Left lung (tissue), 10 donors: Measurements from ENCODE around the gene KLHL22. TPM values are rescaled to one million over a fixed set of nuclear protein-coding genes. Genes with fewer than 3 reads are reported as not detected.
"Not testable (repeated sequence)": the region's sequence is repeated elsewhere in the genome, so short reads cannot be mapped to it uniquely, and the experiment has no call there.

Experiments
- ATAC-seq: fragments of 200-7000 bp; cut with Tn5 transposase; one replicate; pipeline ENCODE4 v1.9.1; 2020; ENCODE audit warnings: moderate library complexity
- DNase-seq, 4 donors: peaks; one replicate each; pipeline ENCODE4 v3.0.0-alpha.2; 2013 to 2020
- H3K27ac ChIP-seq, 2 donors: fragments of 200-600 bp; sonication (generic) in 1 of 2; one replicate each; pipeline versions ENCODE4 v1.5.0 to v1.8.0; 2020 to 2021
- H3K27me3 ChIP-seq, 2 donors: fragments of 200-600 bp; sonication (generic) in 1 of 2; one replicate each; pipeline versions ENCODE4 v1.5.0 to v1.8.0; 2020 to 2021
- H3K36me3 ChIP-seq, 2 donors: fragments of 200-600 bp; sonication (generic) in 1 of 2; one replicate each; pipeline versions ENCODE4 v1.5.0 to v1.8.0; 2020 to 2021
- H3K4me1 ChIP-seq, 2 donors: fragments of 200-600 bp; one replicate each; pipeline ENCODE4 v1.8.0; 2021
- H3K4me3 ChIP-seq, 2 donors: fragments of 200-600 bp; sonication (generic) in 1 of 2; one replicate each; pipeline versions ENCODE4 v1.5.0 to v1.8.0; 2020 to 2021; ENCODE audit warnings: mild to moderate bottlenecking in 1 of 2
- H3K9me3 ChIP-seq, 2 donors: fragments of 200-600 bp; sonication (generic) in 1 of 2; one replicate each; pipeline versions ENCODE4 v1.5.0 to v1.8.0; 2020 to 2021
- CTCF ChIP-seq, 2 donors: fragments of 200-600 bp; sonication (generic) in 1 of 2; IDR thresholded peaks; one replicate each; pipeline versions ENCODE4 v1.5.0 to v1.8.0; 2021; ENCODE audit warnings: antibody characterized with exemption in 2 of 2
- intact Hi-C, 2 donors: fragments of 100-400 bp; cut with DNase I; formaldehyde crosslinking; loops; one replicate each; pipeline versions ENCODE4 v1.11.2 to v1.14.2; 2022
- polyA plus RNA-seq, 6 donors: library from polyadenylated mRNA; unstranded; fragments of 120-200 nt; gene quantifications; one replicate each; pipeline ENCODE4 v1.2.1, GENCODE V29; 2013; ENCODE audit not compliant: insufficient read length in 6 of 6
- total RNA-seq, 2 donors: library from RNA; stranded (reverse); fragmentation: NEBNext Ultra II Directional; extraction: Animal tissue kit (Norgen Biotek cat#: 25700); gene quantifications; one replicate each; pipeline ENCODE4 v1.2.1, GENCODE V29; 2021
- donor health status: DM: no; HTN: yes; CAD: no.
- donor health status: DM: no; HTN: no; CAD: no.

The KLHL22 gene
- total and polyA plus RNA-seq, 8 donors: 22.0 to 38.6 (median 34.1) TPM

- Histone ChIP-seq H3K36me3 (peaks cover 0 to 21% of the 10 kb centered on the region in 2 donors), H3K27me3 (no peaks in the 10 kb centered on the region), H3K4me1 (no peaks in the 10 kb centered on the region), H3K27ac (no peak overlapping the region), H3K9me3 (no peaks in the 10 kb centered on the region), H3K4me3 (no peak overlapping the region)
- ATAC-seq (no peak), DNase-seq (no peak)
- TF ChIP-seq CTCF (IDR thresholded peaks at IDR 0.05): no peak
- intact Hi-C loops: no loop called here
Measured at GRCh38 chr22:20472629-20473442, 22.8 kb downstream of the KLHL22 start.

- ATAC-seq (no peak), DNase-seq (no peak)
- no peak for TF ChIP-seq CTCF (IDR thresholded peaks at IDR 0.05)
- no peak overlapping the region for H3K4me3 ChIP-seq
- no peak overlapping the region for H3K27ac ChIP-seq
- no peaks in the 10 kb centered on the region for H3K4me1 ChIP-seq
- H3K27me3 ChIP-seq: no peaks in the 10 kb centered on the region
- peaks cover 0 to 21% of the 10 kb centered on the region in 2 donors for H3K36me3 ChIP-seq
- no peaks in the 10 kb centered on the region for H3K9me3 ChIP-seq
- intact Hi-C loops: no loop called here
Measured at GRCh38 chr22:20471126-20471833, 24.3 kb downstream of the KLHL22 start.

- H3K4me3 ChIP-seq, H3K27me3 ChIP-seq, ATAC-seq, H3K4me1 ChIP-seq, H3K27ac ChIP-seq, DNase-seq, intact Hi-C loops, H3K9me3 ChIP-seq: not testable (repeated sequence)
- H3K36me3 ChIP-seq: peaks cover 0 to 21% of the 10 kb centered on the region in 2 donors
Measured at GRCh38 chr22:20470525-20470924, 25.1 kb downstream of the KLHL22 start.

GRCh38 chr22:20469110-20469868 is 26.3 kb downstream of the KLHL22 start:
- H3K4me3 ChIP-seq: no peak overlapping the region
- TF ChIP-seq CTCF (IDR thresholded peaks at IDR 0.05): no peak
- intact Hi-C loops: no loop called here
- ATAC-seq (no peak), DNase-seq (no peak)
- H3K27ac ChIP-seq: no peak overlapping the region
- H3K36me3 ChIP-seq: peaks cover 0 to 30% of the 10 kb centered on the region in 2 donors
- no peaks in the 10 kb centered on the region for H3K27me3 ChIP-seq
- peaks cover 0 to 4% of the 10 kb centered on the region in 2 donors for H3K4me1 ChIP-seq
- H3K9me3 ChIP-seq: no peaks in the 10 kb centered on the region

GRCh38 chr22:20466659-20467379 is 28.8 kb downstream of the KLHL22 start:
- ATAC-seq (peak; percentile 68), DNase-seq (no peak)
- peaks cover 0 to 30% of the 10 kb centered on the region in 2 donors for H3K36me3 ChIP-seq
- no peak for TF ChIP-seq CTCF (IDR thresholded peaks at IDR 0.05)
- no peak overlapping the region for H3K4me3 ChIP-seq
- H3K9me3 ChIP-seq: no peaks in the 10 kb centered on the region
- no peaks in the 10 kb centered on the region for H3K27me3 ChIP-seq
- no peak overlapping the region for H3K27ac ChIP-seq
- intact Hi-C loops: no loop called here
- peaks cover 0 to 22% of the 10 kb centered on the region in 2 donors for H3K4me1 ChIP-seq
